Lower leg skin (tissue), 3 donors: Measurements from ENCODE around the gene TEC.

Source experiments
- CTCF ChIP-seq, 3 donors: fragments of 450-650 bp; IDR thresholded peaks; one replicate each; pipeline ENCODE4 v1.5.1; 2016; ENCODE audit warnings: antibody characterized with exemption in 3 of 3, mild to moderate bottlenecking in 3 of 3, moderate library complexity in 2 of 3
- POLR2A ChIP-seq, 2 donors: fragments of 450-650 bp; IDR thresholded peaks; one replicate each; pipeline ENCODE4 v1.6.1; 2016 to 2017; ENCODE audit warnings: antibody characterized with exemption in 2 of 2, mild to moderate bottlenecking in 1 of 2, moderate library complexity in 1 of 2

GRCh38 chr4:48297256-48297846, 27.7 kb upstream of the TEC start:
- no peak for TF ChIP-seq POLR2A (IDR thresholded peaks at IDR 0.05)
- no peak for TF ChIP-seq CTCF (IDR thresholded peaks at IDR 0.05)
